ENCODE results near the gene TUSC2.

DNA sequence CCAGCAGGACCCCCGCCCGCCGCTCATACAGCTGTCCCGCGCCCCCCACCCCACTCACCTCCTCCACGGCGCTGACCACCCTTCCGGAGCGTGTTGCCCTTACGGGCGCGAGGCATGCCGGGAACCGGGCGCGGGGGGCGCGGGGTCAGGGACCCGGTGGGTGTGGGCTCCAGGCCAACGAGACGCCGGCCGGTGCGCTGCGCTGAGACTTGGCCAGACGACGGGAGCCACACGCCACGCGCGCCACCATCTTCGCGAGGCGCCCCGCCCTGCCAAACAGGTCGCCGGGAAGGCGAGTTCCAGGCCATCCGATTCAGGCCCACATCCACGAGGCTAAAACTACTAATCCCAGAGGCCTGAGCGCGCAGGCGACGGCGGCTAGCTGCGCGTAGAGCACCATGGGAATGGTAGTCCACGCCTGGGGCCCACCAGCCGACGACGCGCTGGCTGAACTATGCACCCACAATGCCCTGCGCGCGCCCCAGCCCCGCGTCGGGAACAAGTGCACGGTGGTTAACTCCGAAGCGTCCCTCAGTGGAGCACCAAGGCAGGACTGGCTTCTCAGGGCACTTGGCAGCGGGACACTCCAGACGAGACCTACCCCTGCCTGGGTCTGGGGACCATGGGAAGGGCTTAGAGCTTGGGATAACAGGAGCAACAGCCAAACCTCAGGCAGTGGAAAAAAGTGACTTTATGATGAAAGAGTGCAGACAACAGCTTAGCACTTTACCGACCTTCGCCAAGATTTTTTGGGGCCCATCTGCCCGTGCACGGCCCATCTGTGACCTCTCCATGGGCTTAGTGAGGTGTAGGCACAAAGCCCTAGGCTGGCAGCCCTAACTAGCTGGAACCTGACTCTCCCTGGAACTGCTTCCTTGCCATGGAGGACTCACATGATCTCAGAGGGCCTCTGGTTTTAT, 35.6 kb downstream of the TUSC2 start, which contains the start of gene IFRD2:
- TF ChIP-seq POLR2AphosphoS5 (IDR thresholded peaks at IDR 0.05; ENCODE audit: borderline replicate concordance, low read depth, low read length) (peak; percentile 76; the same call in 1 of the 2 replicates), EZH2 (IDR thresholded peaks at IDR 0.05) (no peak)
